CD4-positive, alpha-beta T cell (primary cell): ENCODE results near the gene NDUFC1. TPM values are rescaled to one million over a fixed set of nuclear protein-coding genes. Genes with fewer than 3 reads are reported as not detected.

Source experiments
- ATAC-seq: fragments of 200-7000 bp; cut with Tn5 transposase; one replicate; pipeline ENCODE4 v1.10.0; 2022; ENCODE audit warnings: mild to moderate bottlenecking; ENCODE audit not compliant: poor library complexity
- CTCF ChIA-PET: fragments of 350-600 bp; sonication (Branson Sonifier 250); formaldehyde crosslinking; loops from one replicate; lab custom pipeline; 2021; ENCODE audit warnings: antibody characterized with exemption, inconsistent platforms; lab: Charles Lee
- POLR2A ChIA-PET: fragments of 350-600 bp; sonication (Branson Sonifier 250); formaldehyde crosslinking; loops from one replicate; lab custom pipeline; 2021; ENCODE audit warnings: antibody characterized with exemption, inconsistent platforms; lab: Charles Lee
- DNase-seq, 14 experiments: peaks; one replicate each; pipeline ENCODE4 v3.0.0-alpha.2; 2013 to 2020; ENCODE audit warnings: mixed read lengths in 2 of 14
- H3K27ac ChIP-seq, 2 donors: one replicate each; pipeline versions ENCODE4 v1.5.1 to v1.7.0; 2013; ENCODE audit warnings: low read length in 2 of 2, low read depth in 1 of 2, mild to moderate bottlenecking in 1 of 2
- H3K27me3 ChIP-seq, 2 experiments: 1 replicate in 1 of 2; 2 replicates in 1 of 2; pipeline versions ENCODE4 v1.6.1 to v1.7.0; 2013; ENCODE audit warnings: low read length in 2 of 2, control low read depth in 1 of 2, mild to moderate bottlenecking in 1 of 2, moderate library complexity in 1 of 2; ENCODE audit not compliant: insufficient read depth in 2 of 2, control insufficient read depth in 1 of 2
- H3K36me3 ChIP-seq: one replicate; pipeline ENCODE4 v1.6.1; 2013; ENCODE audit warnings: low read length, control low read depth; ENCODE audit not compliant: insufficient read depth
- H3K4me1 ChIP-seq: one replicate; pipeline ENCODE4 v1.6.1; 2013; ENCODE audit warnings: low read length, control low read depth; ENCODE audit not compliant: insufficient read depth
- H3K4me3 ChIP-seq: one replicate; pipeline ENCODE4 v1.5.1; 2013; ENCODE audit warnings: mild to moderate bottlenecking, low read length, moderate library complexity
- H3K9me3 ChIP-seq, 2 experiments: 1 replicate in 1 of 2; 2 replicates in 1 of 2; pipeline versions ENCODE4 v1.6.1 to v1.7.0; 2013; ENCODE audit warnings: low read length in 2 of 2, mild to moderate bottlenecking in 2 of 2, control low read depth in 1 of 2, moderate library complexity in 1 of 2; ENCODE audit not compliant: control insufficient read depth in 1 of 2, insufficient read depth in 1 of 2
- H3K27ac Mint-ChIP-seq: one replicate; pipeline ENCODE4 v1.8.0; 2020; ENCODE audit warnings: mixed read lengths
- H3K27me3 Mint-ChIP-seq: one replicate; pipeline ENCODE4 v1.8.0; 2021; ENCODE audit warnings: mixed read lengths
- H3K36me3 Mint-ChIP-seq: one replicate; pipeline ENCODE4 v1.8.0; 2021; ENCODE audit warnings: low read depth, mixed read lengths
- H3K4me1 Mint-ChIP-seq: one replicate; pipeline ENCODE4 v1.8.0; 2021; ENCODE audit warnings: low read depth, mixed read lengths
- H3K4me3 Mint-ChIP-seq: one replicate; pipeline ENCODE4 v1.8.0; 2020; ENCODE audit warnings: mild to moderate bottlenecking, mixed read lengths
- H3K9me3 Mint-ChIP-seq: one replicate; pipeline ENCODE4 v1.8.0; 2020; ENCODE audit warnings: mixed read lengths
- CTCF ChIP-seq: fragments of 200-600 bp; IDR thresholded peaks from one replicate; pipeline ENCODE4 v1.8.0; 2022; ENCODE audit warnings: antibody characterized with exemption, mild to moderate bottlenecking
- intact Hi-C, 2 experiments: fragments of 100-400 bp; cut with DNase I in 1 of 2; cut with micrococcal nuclease in 1 of 2; formaldehyde crosslinking; loops; one replicate each; pipeline versions ENCODE4 v1.15.1 to v1.9.0; 2023 to 2025; cut with DNase I, micrococcal nuclease
- total RNA-seq, 174 experiments: library from RNA in 2 of 174; stranded (reverse) in 2 of 174; gene quantifications; one replicate each; pipeline ENCODE4 v1.2.3 and lab custom pipeline; 2021 to 2026

NDUFC1 gene
- total RNA-seq, 2 experiments from 2014 or later, result 23.3 to 26.4 TPM

- Histone ChIP-seq H3K4me3 (no peak overlapping the region), H3K4me1 (peaks cover 47% of the 10 kb centered on the region), H3K9me3 (no peaks in the 10 kb centered on the region), H3K36me3 (peaks cover 2% of the 10 kb centered on the region), H3K27me3 (no peaks in the 10 kb centered on the region), H3K27ac (peak overlapping the region in 1 of 2 donors; percentile 19)
- Mint-ChIP-seq H3K9me3 (no peaks in the 10 kb centered on the region), H3K27ac (peak overlapping the region; percentile 92), H3K27me3 (no peaks in the 10 kb centered on the region), H3K36me3 (peaks cover 24% of the 10 kb centered on the region), H3K4me1 (peaks cover 78% of the 10 kb centered on the region), H3K4me3 (no peak overlapping the region)
- ATAC-seq, result no peak
- POLR2A ChIA-PET, result interaction anchor here (1.3 to 2.9 kb wide), 4 partner anchors 10 to 228 kb away, joined by 4 to 27 read pairs (median 8); partner anchors contain the start of genes ELF2, NAA15 and NDUFC1
- TF ChIP-seq CTCF, result no peak
- DNase-seq, result no peak
- CTCF ChIA-PET, result interaction anchor here (1.5 to 2.8 kb wide), 3 partner anchors 11 to 141 kb away, joined by 3 to 15 read pairs (median 5); partner anchors contain the start of gene NAA15
- intact Hi-C loops, result no loop called here
These were observed 9.6 kb upstream of the NDUFC1 start for GRCh38 chr4:139311909-139312308.

- H3K36me3 Mint-ChIP-seq, result peaks cover 64% of the 10 kb centered on the region
- peaks cover 5% of the 10 kb centered on the region for H3K36me3 ChIP-seq
- ATAC-seq, result no peak
- H3K27me3 ChIP-seq, result no peaks in the 10 kb centered on the region
- ChIA-PET CTCF (no interaction called here), POLR2A (interaction anchor here (1.4 kb wide), 1 partner anchor 9 kb away, joined by 4 read pairs; no protein-coding TSS in a partner anchor)
- no peak for TF ChIP-seq CTCF
- peaks cover 79% of the 10 kb centered on the region for H3K4me1 Mint-ChIP-seq
- H3K4me3 ChIP-seq, result no peak overlapping the region
- H3K4me3 Mint-ChIP-seq, result peak overlapping the region; percentile 31
- H3K27ac ChIP-seq, result no peak overlapping the region
- H3K4me1 ChIP-seq, result peaks cover 35% of the 10 kb centered on the region
- H3K27me3 Mint-ChIP-seq, result no peaks in the 10 kb centered on the region
- H3K9me3 Mint-ChIP-seq, result no peaks in the 10 kb centered on the region
- intact Hi-C loops, result loop anchor here (5.0 to 10.0 kb wide), 7 partner anchors 37 to 1070 kb away; partner anchors contain the start of genes MAML3 (in 1 of the 2), NOCT (in 1 of the 2) and SCOC (in 1 of the 2)
- no peaks in the 10 kb centered on the region for H3K9me3 ChIP-seq
- peak overlapping the region; percentile 94 for H3K27ac Mint-ChIP-seq
- no peak for DNase-seq
These were observed 2.6 kb upstream of the NDUFC1 start for GRCh38 chr4:139304920-139305319.

GRCh38 chr4:139301113-139301820, 1.0 kb downstream of the NDUFC1 start, which contains the start of gene NAA15:
Gene NAA15 (plus strand): TSS chr4:139301505. CDS start chr4:139301778, 273 bp downstream.
- Mint-ChIP-seq H3K27me3 (no peaks in the 10 kb centered on the region), H3K4me1 (peaks cover 67% of the 10 kb centered on the region), H3K36me3 (peaks cover 44% of the 10 kb centered on the region), H3K9me3 (no peaks in the 10 kb centered on the region), H3K27ac (peak within 1 kb of the TSS; percentile 94), H3K4me3 (peak within 1 kb of the TSS; percentile 95)
- POLR2A ChIA-PET, result interaction anchor here (0.6 to 4.2 kb wide), 23 partner anchors 9 to 1223 kb away, joined by 3 to 61 read pairs (median 6); partner anchors contain the start of genes ELF2, ELMOD2, NOCT and RAB33B
- no peaks in the 10 kb centered on the region for H3K27me3 ChIP-seq
- H3K27ac ChIP-seq, result peak within 1 kb of the TSS; percentile 97 to 98
- peak; percentile 86 for ATAC-seq
- CTCF ChIA-PET, result interaction anchor here (0.5 to 2.9 kb wide), 12 partner anchors 9 to 285 kb away, joined by 3 to 14 read pairs (median 4); no protein-coding TSS in a partner anchor
- peaks cover 3% of the 10 kb centered on the region for H3K36me3 ChIP-seq
- peak within 1 kb of the TSS; percentile 91 for H3K4me3 ChIP-seq
- no peaks in the 10 kb centered on the region for H3K9me3 ChIP-seq
- DNase-seq, result peak; percentile 95 to 99 (median 96)
- intact Hi-C loops, result loop anchor here (1.0 to 10.0 kb wide), 9 partner anchors 41 to 1074 kb away; partner anchors contain the start of genes ELF2 (in 1 of the 2), MAML3 (in 1 of the 2), NOCT (in 1 of the 2) and SCOC (in 1 of the 2)
- no peak for TF ChIP-seq CTCF
- H3K4me1 ChIP-seq, result peaks cover 26% of the 10 kb centered on the region
